Peyer's patch (tissue), 4 donors: ENCODE data around the gene LPAR1. TPM values are rescaled to one million over a fixed set of nuclear protein-coding genes. Genes with fewer than 3 reads are reported as not detected.

ENCODE experiments used
- DNase-seq, 3 donors: peaks; one replicate each; pipeline ENCODE4 v3.0.0-alpha.2; 2017 to 2019
- H3K27ac ChIP-seq, 4 donors: fragments of 200-600 bp; sonication (generic); one replicate each; pipeline ENCODE4 v1.5.1; 2016 to 2019
- H3K27me3 ChIP-seq, 2 donors: fragments of 200-600 bp; sonication (generic); one replicate each; pipeline ENCODE4 v1.5.1; 2019
- H3K36me3 ChIP-seq, 3 donors: fragments of 200-600 bp; sonication (generic); one replicate each; pipeline ENCODE4 v1.5.1; 2016 to 2019
- H3K4me1 ChIP-seq, 4 donors: fragments of 200-600 bp; sonication (generic); one replicate each; pipeline ENCODE4 v1.5.1; 2016 to 2019
- H3K4me3 ChIP-seq, 4 donors: fragments of 200-600 bp; sonication (generic); 1 replicate in 3 of 4; 2 replicates in 1 of 4; pipeline ENCODE4 v1.5.1; 2016 to 2019; ENCODE audit warnings: mild to moderate bottlenecking in 1 of 4
- H3K9me3 ChIP-seq, 4 donors: fragments of 200-600 bp; sonication (generic); one replicate each; pipeline ENCODE4 v1.5.1; 2016 to 2019; ENCODE audit warnings: mild to moderate bottlenecking in 1 of 4
- POLR2A ChIP-seq, 2 donors: fragments of 450-650 bp; IDR thresholded peaks; one replicate each; pipeline ENCODE4 v1.5.1; 2017; ENCODE audit warnings: antibody characterized with exemption in 2 of 2, mild to moderate bottlenecking in 2 of 2, moderate library complexity in 2 of 2
- total RNA-seq, 4 donors: library from RNA; depleted of rRNA; stranded (reverse); fragments of >200 nt; gene quantifications; one replicate each; pipeline ENCODE4 v1.1.0, GENCODE V29; 2016
- TF ChIP-seq, protein P1 (sequence below), 6 experiments: fragments of 450-650 bp in 4 of 6; fragments of 200-600 bp in 2 of 6; sonication (generic) in 1 of 6; IDR thresholded peaks; one replicate each; pipeline ENCODE4 v1.5.1; 2017 to 2019; ENCODE audit warnings: antibody characterized with exemption in 6 of 6, mild to moderate bottlenecking in 3 of 6, moderate library complexity in 1 of 6

The LPAR1 gene
- total RNA-seq, 4 donors from 2014 or later = 25.0 to 56.1 (median 31.9) TPM

DNA sequence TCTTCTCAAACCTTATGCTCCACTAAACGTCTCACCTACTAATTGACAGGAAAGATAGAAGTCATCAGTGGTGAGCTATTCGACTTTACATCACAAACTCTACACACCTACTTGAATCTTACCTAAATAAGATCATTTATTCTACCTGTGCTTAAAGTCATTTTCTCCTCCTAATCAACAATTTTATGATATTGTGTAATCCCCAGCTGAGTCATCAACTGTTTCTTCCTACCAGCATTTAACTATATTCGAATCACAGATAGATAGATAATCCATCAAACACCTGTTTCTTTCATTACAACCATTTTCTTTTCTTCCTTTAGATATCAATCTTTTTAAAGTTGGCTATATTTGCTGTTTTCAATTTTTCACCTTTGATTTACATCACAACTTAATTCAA is 181.5 kb downstream of the LPAR1 start:
- H3K4me1 ChIP-seq = no peaks in the 10 kb centered on the region

DNA sequence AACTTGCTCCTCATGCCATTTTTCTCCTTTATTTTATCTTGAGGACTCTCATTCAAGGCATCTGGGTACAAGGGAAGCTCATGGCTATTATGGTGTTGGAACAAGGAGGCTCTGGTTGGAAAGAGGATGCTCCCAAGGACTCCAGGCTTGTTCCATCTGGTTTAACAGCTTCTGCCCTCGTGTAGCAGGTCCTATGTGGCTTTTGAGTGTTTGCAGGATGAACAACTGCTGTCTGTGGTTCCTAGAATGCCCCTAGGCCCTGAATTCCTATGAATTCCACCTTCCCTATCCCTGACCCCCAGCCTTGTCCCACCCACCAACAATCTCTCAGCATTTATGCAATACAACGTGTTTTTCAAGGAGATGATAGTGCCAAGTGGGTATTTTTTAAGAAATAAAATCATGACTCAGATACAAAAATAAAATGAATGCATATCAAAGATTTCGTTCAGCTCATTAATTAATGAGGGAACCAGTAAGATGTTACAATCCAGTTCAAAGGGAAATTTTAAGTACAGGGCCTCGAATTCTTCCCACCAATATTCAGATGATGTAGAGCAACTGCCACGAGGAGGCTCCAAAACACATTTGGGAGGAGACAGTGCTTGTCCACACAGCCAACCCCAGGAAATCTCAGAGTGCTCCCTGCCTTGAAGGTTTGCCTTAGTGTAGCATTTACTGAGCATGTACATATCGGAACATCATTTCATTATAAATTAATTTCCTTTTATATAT is 187.7 kb downstream of the LPAR1 start:
- TF ChIP-seq POLR2A (IDR thresholded peaks at IDR 0.05) = no peak
- TF ChIP-seq, protein P1, sequence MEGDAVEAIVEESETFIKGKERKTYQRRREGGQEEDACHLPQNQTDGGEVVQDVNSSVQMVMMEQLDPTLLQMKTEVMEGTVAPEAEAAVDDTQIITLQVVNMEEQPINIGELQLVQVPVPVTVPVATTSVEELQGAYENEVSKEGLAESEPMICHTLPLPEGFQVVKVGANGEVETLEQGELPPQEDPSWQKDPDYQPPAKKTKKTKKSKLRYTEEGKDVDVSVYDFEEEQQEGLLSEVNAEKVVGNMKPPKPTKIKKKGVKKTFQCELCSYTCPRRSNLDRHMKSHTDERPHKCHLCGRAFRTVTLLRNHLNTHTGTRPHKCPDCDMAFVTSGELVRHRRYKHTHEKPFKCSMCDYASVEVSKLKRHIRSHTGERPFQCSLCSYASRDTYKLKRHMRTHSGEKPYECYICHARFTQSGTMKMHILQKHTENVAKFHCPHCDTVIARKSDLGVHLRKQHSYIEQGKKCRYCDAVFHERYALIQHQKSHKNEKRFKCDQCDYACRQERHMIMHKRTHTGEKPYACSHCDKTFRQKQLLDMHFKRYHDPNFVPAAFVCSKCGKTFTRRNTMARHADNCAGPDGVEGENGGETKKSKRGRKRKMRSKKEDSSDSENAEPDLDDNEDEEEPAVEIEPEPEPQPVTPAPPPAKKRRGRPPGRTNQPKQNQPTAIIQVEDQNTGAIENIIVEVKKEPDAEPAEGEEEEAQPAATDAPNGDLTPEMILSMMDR (IDR thresholded peaks at IDR 0.05) = no peak
- H3K27ac ChIP-seq = no peak overlapping the region
- peaks cover 0 to 3% (median 0%) of the 10 kb centered on the region in 4 donors for H3K9me3 ChIP-seq
- H3K27me3 ChIP-seq = no peaks in the 10 kb centered on the region
- no peak for DNase-seq
- H3K4me1 ChIP-seq = no peaks in the 10 kb centered on the region
- no peak overlapping the region for H3K4me3 ChIP-seq
- no peaks in the 10 kb centered on the region for H3K36me3 ChIP-seq

More for the DNA sequence above, 181.5 kb downstream of the LPAR1 start:
- Histone ChIP-seq H3K27ac (no peak overlapping the region), H3K4me3 (no peak overlapping the region), H3K27me3 (no peaks in the 10 kb centered on the region), H3K9me3 (peaks cover 0 to 12% (median 0%) of the 10 kb centered on the region in 4 donors), H3K36me3 (no peaks in the 10 kb centered on the region)
- TF ChIP-seq POLR2A (IDR thresholded peaks at IDR 0.05) = no peak
- TF ChIP-seq, protein P1 (IDR thresholded peaks at IDR 0.05) = no peak
- no peak for DNase-seq

DNA sequence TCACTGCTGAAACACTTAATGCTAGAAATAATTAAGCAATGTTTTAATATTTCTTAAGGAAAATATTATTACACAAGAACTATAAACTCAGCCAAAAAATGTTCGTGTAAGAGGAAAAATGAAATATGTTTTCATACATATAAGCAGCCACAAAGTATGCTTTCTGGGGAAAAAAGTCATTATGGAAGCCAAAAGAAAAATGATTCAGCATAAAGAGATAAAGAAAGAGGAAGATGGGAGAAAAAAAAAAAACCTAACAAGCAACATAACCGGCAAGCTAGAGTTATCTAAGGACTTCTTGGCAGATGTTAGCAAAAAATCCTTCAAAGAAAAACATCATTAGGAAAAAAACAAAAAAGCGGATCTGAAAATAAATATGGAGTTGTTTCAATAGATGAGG is 190.6 kb downstream of the LPAR1 start:
- Histone ChIP-seq H3K4me1 (no peaks in the 10 kb centered on the region), H3K27ac (no peak overlapping the region), H3K4me3 (no peak overlapping the region), H3K27me3 (no peaks in the 10 kb centered on the region), H3K36me3 (no peaks in the 10 kb centered on the region), H3K9me3 (no peaks in the 10 kb centered on the region)
- TF ChIP-seq, protein P1 (IDR thresholded peaks at IDR 0.05) = no peak
- TF ChIP-seq POLR2A (IDR thresholded peaks at IDR 0.05) = no peak
- DNase-seq = no peak

DNA sequence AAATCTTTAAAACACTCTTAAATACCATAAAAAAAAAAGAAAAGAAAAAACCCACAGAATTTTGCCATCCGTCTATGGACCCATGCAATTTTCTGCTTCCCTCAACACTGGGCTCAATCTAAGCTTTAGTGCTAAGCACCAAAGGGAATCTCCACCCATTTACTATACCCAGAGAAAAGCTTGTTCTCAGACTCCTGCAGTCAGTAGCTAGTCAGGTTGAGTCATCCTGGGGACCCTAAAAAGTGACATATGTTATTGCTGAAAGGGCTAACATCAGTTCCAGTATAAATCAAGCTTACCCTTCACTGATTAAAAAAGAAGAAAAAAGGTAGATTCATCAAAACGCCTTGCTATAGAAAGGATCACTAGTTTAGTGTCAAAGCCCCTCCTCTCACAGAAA is 192.1 kb downstream of the LPAR1 start:
- Histone ChIP-seq H3K36me3 (no peaks in the 10 kb centered on the region), H3K4me1 (no peaks in the 10 kb centered on the region), H3K27ac (no peak overlapping the region), H3K4me3 (no peak overlapping the region), H3K9me3 (no peaks in the 10 kb centered on the region), H3K27me3 (no peaks in the 10 kb centered on the region)
- DNase-seq = no peak
- TF ChIP-seq, protein P1 (IDR thresholded peaks at IDR 0.05) = no peak
- TF ChIP-seq POLR2A (IDR thresholded peaks at IDR 0.05) = no peak

DNA sequence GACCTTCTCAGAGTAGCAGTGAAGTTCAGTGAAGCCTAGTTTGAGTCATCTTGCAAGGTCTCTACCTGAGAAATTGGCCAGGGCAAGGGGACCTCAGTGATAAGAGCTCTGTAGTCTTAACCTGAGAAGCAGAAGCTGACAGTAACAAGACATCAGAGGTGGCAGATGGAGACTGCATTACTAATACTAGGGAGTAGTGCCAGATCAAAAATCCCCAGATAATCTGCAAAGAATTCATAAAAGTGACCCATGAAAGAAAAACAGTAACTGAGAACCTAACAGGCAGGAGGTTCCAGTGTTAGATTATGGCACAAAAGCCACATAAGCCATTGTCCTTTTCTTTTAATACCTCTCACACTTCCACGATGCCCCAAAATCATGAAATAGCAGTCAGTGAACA is 194.1 kb downstream of the LPAR1 start:
- DNase-seq = no peak
- no peak for TF ChIP-seq POLR2A (IDR thresholded peaks at IDR 0.05)
- TF ChIP-seq, protein P1 (IDR thresholded peaks at IDR 0.05) = no peak
- Histone ChIP-seq H3K4me3 (no peak overlapping the region), H3K27ac (no peak overlapping the region), H3K9me3 (no peaks in the 10 kb centered on the region), H3K27me3 (no peaks in the 10 kb centered on the region), H3K36me3 (no peaks in the 10 kb centered on the region), H3K4me1 (no peaks in the 10 kb centered on the region)
